GM10266 (cell line): ENCODE measurements around the gene MSANTD3.
A peak's percentile ranks its signal among the peaks of the same experiment; 100 is the strongest.

Experiments
- DNase-seq: peaks from one replicate; pipeline ENCODE4 v3.0.0; 2012; ENCODE audit errors: extremely low spot score
- TF ChIP-seq, protein P1 (sequence below): IDR thresholded peaks from 2 replicates; pipeline ENCODE4 v1.5.1; 2012; ENCODE audit warnings: mild to moderate bottlenecking, low read depth; ENCODE audit not compliant: control insufficient read depth, insufficient read depth; ENCODE audit errors: missing control alignments

Gene MSANTD3

DNA sequence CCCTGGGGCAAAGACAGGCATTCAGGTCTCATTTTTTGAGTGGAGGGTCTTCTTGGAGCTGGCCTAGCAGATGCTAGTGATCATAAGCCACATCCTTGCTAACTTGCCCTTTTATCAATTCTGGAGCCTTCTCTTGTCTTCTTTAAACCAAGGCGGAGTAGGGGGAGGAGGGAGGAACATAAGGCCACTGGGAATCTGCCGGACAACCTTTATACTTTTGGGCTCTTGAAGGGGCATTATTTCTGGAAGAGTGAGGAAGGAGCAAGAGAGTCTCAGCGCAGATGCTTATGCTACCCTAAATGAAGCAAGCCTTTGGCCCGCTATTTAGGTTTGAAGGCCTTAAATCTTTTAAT lies 48.0 kb downstream of the MSANTD3 start:
- peak; percentile 22 for DNase-seq
- TF ChIP-seq, protein P1, sequence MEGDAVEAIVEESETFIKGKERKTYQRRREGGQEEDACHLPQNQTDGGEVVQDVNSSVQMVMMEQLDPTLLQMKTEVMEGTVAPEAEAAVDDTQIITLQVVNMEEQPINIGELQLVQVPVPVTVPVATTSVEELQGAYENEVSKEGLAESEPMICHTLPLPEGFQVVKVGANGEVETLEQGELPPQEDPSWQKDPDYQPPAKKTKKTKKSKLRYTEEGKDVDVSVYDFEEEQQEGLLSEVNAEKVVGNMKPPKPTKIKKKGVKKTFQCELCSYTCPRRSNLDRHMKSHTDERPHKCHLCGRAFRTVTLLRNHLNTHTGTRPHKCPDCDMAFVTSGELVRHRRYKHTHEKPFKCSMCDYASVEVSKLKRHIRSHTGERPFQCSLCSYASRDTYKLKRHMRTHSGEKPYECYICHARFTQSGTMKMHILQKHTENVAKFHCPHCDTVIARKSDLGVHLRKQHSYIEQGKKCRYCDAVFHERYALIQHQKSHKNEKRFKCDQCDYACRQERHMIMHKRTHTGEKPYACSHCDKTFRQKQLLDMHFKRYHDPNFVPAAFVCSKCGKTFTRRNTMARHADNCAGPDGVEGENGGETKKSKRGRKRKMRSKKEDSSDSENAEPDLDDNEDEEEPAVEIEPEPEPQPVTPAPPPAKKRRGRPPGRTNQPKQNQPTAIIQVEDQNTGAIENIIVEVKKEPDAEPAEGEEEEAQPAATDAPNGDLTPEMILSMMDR, result no peak

DNA sequence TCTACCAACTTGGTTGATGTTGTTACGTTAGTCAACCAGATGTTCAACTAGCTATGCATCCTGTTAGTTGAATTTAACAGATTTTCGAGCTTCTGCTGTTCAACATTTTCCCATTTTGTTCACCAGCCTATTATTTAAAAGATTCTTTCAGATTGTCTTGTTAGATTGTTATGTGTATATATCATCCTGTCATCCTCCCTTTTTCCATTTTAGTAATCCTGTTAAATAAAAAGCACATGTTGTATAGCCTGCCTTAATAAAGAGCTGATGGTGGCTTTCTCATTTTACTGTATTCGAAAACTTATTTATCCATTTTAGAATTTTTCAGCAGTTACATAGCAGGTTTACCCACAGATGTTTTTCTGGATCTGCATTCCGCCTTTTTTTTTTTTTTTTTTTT lies 50.3 kb downstream of the MSANTD3 start:
- TF ChIP-seq, protein P1, result no peak
- DNase-seq, result no peak

DNA sequence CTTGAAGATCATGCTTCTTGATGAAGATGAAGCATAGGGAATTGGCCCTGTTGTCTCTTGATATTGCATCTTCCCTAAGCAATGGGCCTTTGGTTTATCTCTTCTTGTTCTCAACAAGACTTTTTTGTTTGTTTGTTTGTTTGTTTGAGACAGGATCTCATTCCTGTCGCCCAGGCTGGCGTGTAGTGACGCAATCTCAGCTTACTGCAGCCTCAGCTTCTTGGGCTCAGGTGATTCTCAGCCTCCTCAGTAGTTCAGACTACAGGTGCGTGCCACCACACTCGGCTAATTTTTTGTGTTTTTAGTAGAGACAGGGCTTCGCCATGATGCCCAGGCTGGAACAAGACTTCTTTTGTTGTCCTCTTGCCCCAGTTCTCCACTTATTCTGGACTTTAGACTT lies 51.2 kb downstream of the MSANTD3 start:
- DNase-seq, result no peak
- TF ChIP-seq, protein P1, result no peak

DNA sequence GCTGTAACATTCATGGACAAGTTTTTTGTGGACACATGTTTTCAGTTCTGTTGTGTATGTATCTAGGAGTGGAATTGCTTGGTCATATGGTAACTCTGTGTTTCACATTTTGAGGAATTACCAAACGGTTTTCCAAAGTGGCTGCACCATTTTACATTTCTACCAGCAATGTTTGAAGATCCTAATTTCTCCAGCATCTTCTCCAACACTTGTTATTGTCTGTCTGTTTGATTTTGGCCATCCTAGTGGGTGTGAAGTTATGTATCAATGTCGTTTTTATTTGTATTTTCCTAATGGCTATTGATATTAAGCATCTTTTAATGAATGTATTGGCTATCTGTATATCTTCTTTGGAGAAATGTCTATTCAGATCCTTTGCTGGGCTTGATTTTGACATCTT lies 52.9 kb downstream of the MSANTD3 start:
- no peak for DNase-seq
- TF ChIP-seq, protein P1, result no peak

DNA sequence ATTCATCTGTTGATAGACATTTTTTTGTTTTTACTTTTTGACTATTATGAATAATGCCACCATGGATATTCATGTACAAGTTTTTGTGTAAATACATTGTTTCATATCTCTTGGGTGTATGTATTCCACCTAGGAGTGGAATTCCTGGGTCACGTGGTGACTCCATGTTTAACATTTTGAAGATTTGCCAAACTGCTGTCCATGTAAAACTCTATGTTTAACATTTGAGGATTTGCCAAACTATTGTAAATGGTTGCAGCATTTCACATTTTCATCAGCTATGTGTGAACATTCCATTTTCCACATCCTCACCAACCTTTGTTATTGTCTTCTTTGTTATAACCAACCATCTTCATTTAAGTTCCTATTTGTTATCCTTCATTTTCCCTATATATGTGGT lies 58.3 kb downstream of the MSANTD3 start:
- TF ChIP-seq, protein P1, result no peak
- no peak for DNase-seq

DNA sequence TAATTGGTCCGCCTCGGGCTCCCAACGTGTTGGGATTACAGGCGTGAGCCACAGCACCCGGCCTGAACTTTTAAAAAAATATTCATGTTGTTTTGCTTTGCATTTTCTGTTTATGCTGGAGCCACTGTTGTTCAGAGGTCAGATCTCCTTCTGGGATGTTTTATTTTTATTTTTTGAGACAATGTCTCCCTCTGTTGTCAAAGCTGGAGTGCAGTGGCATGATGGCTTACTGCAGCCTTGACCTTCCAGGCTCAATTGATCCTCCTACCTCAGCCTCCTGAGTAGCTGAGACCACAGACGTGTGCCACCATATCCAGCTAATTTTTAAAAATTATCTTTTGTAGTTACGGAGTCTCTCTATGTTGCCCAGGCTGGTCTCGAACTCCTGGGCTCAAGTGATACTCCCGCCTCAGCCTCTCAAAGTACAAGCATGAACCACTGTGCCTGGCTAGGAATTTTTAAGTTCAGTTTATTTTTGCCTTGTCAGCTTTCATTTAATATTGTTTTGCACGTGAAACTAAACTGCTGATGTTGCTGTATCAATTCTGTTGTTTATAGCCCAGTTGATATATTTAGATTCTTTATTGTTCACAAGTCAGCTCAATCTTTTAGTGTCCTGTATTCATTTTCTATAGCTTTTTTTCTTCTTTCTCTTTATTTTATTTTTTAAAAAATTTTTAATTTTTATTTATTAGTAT lies 59.7 kb downstream of the MSANTD3 start:
- DNase-seq, result no peak

DNA sequence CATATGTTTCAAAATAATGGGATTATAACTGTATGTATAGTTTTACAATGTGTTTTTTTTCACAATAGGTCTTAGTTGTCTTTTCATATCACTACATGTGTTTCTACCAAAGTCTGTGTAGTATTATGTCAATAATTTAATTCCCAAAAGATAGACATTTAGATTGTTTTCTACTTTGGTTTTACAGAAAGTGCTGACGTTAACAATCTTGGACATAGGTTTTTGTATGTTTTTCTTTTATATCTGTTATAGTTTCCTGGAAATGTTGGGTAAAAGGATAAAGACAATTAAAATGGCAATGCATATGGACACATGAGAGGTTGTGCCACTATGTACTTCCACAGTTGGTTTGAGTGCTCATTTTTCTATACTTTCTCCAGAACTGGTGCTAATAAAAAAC lies 61.2 kb downstream of the MSANTD3 start:
- DNase-seq, result no peak
- TF ChIP-seq, protein P1, result no peak

More for the DNA sequence above, 59.7 kb downstream of the MSANTD3 start:
- TF ChIP-seq, protein P1, result no peak
